8988T (cell line): Measurements from ENCODE around the gene ZNRF2.

Experiments used
- DNase-seq: peaks from one replicate; pipeline ENCODE4 v3.0.0; 2011

ZNRF2 gene

DNA sequence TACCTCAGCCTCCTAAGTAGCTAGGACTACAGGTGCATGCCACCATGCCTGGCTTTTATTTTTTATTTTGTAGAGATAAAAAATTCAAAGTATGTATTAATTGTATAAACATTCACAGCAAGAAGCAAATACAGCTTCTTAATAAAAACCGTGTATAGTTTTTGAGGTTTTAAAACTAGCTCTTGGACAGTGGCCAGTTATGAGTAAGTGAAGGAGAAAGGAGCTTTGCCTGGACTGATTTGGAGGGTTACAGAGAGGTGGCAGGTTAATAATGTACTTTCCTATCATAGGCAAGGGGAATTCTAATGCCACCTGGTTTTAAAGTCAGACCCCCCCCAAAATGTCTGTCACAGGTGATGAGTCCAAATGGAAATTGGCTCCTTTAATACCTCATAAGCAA, 43.4 kb downstream of the ZNRF2 start:
- DNase-seq = no peak

DNA sequence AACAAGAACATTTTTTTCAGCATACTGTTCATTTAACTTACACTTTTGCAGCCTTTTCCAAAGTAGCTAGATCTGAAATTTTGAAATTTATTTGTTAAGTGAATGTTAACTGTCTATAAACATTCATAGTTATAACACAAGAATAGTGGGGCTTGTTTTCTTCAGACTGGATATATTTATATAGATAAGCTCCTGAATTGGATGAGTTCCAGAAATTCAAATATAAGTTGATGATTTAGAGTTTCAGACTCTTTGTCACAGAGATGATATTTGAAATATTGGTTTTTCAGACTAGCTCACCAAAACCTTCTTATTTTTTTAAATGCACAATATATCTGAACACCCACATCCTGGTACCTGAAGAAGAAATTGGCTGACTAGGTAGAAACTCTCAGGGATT, 44.0 kb downstream of the ZNRF2 start:
- DNase-seq = no peak

DNA sequence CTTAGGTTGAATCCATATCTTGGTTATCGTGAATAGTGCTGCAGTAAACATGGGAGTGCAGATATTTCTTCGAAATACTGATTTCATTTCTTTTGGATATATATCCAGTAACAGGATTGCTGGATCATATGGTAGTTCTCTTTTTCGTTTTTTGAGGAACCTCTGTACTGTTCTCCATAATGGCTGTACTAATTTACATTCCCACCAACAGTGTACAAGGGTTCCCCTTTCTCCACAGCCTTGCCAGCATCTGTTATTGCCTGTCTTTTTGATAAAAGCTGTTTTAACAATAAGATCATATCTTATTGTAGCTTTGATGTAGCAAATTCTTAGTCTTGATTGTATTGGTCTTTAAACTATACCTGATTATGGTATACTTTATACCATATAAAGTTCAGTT, 45.3 kb downstream of the ZNRF2 start:
- no peak for DNase-seq

DNA sequence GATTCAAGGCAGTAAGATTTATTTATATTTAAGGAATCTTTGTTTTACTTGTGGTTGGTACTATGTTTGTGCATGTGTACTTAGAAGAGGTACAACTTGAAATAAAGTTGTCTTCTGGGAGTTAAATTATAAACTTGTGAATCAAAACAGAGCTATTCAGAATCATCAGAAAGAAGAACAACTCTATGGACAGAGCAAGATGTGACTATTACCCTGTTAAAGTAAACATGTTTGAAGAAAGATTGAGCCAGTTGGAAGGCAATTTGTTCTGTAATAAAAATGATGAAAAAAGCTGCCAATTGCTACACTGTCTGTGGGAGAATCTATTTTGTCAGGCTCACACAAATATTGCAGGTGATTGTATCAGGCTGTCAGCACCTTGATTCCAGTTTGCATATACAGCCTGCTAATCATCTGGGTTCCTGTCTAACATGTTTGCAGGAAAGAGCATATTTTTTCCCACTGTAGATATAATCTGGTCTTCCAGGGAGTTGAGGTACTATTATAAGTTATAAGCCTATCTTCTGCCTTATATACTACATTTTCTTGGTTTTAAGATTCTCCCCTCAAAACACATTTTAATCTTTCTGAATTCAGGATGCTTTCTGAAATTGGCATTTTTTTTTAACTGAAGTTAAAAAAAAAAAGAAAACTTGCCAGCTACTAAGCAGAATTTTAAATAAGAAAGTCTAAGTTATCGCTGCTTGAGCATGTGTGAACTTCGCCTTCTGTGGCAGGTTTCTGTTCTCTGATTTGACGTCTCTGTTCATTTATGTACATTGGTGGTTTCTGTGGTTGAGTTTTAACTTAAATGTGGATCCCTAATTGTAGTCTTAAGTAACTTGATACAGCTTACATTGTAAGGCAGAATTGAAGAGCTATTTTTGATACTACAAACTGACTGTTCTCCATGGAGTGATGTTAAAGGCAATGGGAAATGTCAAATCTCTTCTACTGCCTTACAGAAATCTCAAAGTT, 46.0 kb downstream of the ZNRF2 start:
- DNase-seq = no peak

DNA sequence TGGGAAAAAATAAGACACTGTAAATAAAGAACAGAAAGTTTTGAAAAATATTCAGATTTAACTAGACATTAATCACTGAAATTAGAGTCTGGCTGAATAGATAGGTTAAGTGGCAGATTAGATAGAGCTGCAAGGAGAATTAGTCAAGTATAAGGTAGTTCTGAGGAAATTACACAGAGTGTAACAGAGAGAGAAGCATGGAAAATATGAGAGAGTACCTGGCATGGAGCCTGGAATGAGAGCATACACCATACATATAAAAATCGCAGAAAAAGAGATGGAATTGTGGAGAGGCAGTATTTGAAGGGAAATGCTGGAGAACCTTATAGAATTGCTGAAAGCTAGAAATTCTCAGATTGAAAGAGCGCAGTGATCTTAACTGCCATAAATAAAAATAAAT, 46.9 kb downstream of the ZNRF2 start:
- DNase-seq = no peak

DNA sequence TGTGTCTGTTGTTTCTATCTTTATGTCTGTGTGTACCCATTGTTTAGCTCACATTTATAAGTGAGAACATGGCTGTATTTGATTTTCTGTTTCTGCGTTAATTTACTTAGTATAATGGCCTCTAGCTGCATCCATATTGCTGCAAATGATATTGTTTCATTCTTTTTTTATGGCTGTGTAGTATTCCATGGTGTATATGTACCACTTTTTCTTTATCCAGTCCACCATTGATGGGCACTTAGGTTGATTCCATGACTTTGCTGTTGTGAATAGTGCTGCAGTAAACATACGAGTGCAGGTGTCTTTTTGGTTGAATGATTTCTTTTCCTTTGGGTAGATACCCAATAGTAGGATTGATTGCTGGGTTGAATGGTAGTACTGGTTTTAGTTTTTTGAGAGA, 48.2 kb downstream of the ZNRF2 start:
- DNase-seq = no peak

DNA sequence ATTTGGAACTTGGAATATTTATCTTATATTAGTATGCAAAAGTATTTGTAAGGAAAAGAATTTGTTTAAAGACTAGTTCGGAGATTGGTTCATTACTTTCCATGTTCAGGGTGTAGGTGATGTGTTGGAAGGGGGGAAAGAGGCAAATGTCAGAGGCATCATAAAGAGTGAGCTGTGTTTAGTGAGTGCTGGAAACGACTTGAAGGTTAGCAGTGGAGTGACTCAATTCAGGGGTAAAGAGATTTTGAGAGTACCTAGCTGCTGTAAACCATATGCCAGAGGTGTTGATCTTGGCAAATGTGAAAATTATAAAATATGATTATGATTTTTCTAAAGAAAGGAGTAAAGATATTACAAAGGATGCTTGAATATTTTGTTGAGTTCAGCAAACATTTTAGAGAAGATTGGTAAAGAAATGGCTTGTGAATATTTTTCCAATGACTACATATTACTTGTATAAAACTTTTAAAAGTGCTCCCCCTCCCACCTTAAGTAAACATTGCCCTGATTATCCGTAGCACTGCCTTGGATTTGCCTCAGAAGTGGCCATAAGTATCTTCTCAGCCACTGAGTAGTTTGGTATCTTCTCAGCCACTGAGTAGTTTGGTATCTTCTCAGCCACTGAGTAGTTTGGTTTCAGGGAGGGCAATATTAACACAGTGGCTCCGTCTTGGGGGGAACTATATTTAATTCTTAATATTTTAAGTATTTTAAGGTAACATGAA, 51.5 kb downstream of the ZNRF2 start:
- no peak for DNase-seq

DNA sequence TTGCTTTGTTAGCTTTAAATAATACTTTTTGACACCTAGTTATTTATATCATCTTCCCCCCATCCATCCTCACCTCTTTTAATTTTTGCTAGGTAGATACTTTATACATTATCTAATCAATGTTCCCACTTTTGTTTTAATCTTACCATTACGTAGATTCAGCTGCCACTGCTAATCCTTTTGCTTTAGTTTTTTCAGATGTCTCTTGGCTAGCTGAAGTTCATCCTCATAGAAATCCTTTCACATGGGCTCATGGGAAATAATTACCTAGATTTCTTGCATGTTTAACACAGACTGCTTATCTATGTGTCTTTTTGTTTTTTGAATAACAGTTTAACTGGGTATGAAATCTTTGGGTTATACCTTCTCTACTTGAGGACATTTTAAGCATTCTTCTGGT, 60.1 kb downstream of the ZNRF2 start:
- no peak for DNase-seq

DNA sequence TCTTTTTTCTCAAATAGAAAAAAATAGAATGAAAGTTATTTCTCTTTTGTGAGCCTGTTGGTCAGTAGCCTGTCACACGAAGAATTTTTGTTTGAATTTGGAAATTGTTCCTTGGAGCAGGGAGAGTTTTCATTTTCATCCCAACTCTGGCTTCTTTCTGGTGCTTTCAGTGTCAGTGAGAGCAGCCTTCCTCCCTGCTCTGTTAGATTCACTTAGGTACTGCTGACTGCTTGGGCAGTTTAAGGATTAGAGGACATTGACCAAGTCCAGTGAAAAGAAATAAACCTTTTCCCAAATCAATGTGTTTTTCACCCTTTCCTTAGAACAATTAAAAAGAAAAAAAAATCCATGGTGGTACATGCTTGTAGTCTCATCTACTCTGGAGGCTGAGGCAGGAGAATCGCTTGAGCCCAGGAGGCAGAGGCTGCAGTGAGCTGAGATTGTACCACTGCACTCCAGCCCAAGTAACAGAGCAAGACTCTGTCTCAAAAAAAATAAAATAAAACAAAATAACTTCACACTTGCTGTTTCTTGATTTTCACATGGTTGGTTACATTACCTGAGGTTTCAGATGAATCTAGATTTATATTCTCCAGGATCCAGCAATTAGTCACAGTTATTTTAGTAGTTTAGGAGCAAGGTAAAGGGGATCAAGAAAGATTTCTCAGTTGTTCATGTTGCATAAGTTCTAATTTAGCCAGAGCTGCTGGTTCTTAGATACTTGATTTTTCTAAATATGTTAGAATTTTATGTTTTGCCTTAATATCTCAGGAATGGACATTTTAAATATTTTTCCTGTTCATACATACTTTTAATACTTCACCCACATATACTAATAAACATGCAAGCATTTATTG, 63.1 kb downstream of the ZNRF2 start:
- DNase-seq = no peak

DNA sequence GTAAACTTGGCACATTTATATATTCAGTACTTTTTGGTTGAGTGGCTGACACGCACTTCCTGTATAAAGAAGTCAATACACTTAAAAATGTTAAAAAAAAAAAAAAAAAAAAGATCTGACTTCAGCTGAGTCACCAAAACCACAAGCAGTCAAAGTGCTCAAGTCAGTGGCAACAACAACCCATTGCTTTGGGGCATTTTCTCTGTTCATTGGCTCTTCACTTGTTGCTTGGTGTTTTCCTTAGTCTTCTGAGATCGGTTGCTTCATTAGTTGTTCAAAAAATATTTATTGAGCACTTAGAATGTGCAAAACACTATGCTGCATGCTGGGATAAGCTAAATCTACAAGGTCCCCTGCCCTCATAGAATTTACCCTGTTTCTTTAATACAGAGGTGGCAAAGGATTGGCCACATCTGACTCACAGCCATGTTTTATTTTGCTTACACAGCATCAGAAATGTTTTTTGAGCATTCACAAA, 63.7 kb downstream of the ZNRF2 start:
- DNase-seq = no peak

DNA sequence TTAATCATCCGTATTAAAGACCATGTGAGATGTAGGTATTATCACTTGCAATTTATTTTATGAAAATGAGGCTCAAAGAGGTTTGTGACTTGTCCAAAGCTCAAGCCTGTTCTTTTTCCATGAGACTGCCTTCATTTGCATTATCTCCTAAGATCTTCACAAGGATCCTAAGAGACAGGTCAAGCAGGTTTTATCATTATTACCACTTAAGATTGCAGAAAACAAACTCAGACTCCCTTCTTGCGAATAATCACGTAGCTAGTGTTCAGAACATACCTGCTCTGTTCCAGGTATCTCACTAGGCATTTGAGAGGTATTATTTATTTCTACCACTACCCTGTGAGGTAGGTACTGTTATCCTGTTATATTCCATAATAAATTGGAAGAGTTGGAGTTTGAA, 64.8 kb downstream of the ZNRF2 start:
- no peak for DNase-seq

DNA sequence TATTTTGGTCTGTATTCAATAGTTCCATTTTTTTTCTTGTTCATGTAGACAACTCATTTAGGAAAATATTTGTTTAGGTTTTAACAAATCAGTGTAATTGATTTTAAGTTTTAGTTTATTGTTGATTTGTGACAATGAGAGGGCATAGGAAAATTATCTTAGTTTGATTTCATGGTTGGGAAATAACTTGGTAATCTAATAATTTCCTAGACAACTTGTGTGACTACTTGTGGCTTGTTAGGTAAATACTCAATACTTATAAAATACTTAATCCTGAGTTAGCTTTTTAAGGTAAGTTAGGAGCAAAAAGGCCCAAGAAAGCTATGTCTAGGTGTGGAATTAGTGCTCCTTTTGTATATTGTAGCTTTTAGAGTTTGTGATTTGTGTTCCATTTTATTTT, 65.4 kb downstream of the ZNRF2 start:
- no peak for DNase-seq

DNA sequence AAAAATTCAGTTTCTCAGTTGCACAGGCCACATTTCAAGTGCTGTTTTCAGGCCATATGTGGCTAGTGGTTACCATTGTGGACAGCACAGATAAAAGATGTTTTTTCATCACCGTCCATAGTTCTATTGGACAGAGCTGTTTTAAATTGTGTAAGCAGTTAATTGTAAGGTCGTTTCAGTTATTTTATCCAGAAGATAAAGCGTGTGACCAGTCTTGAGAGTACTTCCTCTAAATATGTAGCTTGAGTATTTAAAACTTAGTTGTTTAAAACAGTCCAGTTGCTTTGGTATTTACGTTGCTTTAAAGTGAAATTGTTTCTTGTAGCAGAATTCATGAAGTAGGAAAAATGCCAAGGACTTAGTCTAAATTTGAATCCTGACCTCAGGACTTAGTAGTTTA, 66.9 kb downstream of the ZNRF2 start:
- DNase-seq = no peak

DNA sequence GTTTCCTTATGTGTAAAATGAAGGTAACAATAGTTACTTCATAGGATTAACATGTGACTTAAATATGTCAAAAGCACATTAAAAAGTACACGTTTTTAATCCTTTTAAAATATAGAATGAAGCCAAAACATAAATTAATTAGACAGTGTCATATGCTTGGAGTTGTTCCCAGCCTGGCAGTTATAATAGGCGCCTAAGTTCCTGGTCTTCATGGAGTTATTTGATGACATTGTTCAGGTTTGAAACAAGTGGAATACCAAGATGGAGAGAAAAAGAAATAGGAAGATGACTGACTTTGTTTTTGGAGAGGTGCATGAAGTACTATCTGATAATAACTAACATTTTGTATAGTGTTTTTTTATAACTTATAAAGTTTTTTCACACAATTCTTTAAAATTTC, 67.3 kb downstream of the ZNRF2 start:
- no peak for DNase-seq

DNA sequence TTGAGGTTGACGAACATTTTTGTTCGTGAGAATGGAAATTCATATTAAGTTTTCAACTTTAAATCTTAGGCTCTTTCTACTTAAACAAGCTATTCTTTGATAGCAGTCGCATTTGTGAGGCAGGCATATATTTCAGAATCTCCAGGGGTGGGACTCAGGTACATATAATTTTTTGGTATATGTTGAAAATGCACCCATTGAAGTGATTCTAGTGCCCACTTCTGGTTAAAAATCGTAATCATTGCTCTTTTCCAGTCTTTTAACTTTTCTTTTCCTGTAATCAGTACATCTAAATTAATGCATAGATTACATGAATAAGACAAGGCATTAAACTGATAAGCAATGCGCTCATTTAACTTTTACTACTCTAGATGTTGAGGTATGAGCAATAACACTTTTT, 67.8 kb downstream of the ZNRF2 start:
- DNase-seq = no peak

DNA sequence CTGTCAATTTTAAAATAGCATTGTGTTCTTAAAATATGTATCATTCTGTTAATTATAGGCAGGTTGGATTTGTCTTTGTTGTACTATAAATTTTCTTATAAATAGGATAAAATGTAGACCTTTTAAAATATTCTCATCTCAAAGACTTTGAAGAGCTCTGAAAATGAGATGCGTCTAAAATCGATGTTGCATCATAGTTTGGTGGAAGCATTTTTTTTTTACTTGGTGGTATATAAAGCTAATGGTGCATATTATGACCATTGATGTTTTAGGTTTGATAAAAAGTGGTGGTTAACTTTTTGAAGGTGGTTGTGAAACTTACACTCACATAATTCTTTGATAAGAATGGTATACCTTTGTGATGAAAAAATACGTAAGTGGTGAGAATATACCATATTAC, 69.1 kb downstream of the ZNRF2 start:
- DNase-seq = no peak

DNA sequence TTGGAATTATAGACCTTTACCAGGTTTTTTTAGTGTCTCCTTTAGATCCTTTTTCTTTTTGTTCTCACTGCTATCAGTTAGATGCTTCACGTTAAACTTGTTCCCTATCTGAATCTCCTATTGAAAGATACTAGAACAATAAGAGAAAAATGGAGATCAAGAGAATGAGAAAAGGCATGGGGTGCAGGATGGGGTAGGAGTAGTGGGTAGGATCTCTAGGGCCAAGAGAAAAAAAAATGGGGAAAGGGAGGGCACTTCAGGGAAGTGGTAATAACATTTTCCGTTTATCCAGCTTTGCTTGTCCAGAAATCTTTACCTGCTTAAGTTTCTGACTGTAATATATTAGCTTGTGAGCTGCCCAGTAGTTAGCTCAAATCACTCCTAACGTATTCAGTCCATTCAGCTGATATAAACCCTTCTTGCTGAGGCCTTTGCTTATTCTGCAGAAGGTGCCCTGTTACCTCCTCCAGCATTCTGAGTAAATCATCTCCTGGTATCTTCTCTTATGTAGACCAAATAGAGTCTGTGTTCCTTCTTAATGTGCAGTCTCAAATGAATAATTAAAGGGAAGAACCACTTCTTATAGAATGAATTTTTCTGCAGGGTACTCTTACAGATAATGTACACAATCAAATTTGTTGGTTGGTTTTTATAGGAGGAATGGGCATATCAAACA, 69.7 kb downstream of the ZNRF2 start:
- no peak for DNase-seq

DNA sequence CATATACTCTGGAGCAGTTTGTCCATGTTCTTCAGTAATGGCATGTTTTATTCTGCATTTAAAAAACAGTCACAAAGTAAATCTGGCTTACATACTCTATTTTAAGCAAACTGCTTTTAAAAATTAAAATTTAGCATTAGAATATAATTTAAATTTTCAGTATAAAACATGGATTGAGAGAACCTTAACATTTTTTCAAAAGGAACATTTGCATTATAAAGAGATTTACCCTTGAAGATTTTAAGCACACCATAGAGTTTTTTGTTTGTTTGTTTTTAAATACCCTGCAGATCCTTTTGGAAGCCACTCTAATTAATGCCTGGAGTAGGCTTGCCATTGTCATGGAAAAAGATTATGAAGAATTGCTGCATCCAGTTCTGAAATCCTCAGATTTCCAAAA, 70.4 kb downstream of the ZNRF2 start:
- no peak for DNase-seq

DNA sequence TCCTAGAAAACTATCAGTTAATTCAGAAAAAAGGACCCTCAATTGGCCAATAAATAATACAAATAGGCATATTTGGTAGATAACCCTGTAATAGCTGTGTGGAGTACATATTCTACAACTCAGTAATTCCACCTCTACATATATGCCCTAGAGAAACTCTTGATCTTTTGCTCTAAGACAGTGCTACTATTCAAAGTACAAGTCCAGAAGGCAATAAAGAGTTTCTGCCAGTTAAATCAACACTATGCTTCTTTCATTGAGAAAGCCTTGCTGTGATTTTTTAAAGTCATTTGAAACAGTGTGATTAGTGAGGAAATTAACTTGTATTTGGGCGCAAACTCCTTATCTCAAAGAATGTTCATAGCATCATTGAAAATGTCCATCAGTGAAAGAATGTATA, 75.6 kb downstream of the ZNRF2 start:
- no peak for DNase-seq

DNA sequence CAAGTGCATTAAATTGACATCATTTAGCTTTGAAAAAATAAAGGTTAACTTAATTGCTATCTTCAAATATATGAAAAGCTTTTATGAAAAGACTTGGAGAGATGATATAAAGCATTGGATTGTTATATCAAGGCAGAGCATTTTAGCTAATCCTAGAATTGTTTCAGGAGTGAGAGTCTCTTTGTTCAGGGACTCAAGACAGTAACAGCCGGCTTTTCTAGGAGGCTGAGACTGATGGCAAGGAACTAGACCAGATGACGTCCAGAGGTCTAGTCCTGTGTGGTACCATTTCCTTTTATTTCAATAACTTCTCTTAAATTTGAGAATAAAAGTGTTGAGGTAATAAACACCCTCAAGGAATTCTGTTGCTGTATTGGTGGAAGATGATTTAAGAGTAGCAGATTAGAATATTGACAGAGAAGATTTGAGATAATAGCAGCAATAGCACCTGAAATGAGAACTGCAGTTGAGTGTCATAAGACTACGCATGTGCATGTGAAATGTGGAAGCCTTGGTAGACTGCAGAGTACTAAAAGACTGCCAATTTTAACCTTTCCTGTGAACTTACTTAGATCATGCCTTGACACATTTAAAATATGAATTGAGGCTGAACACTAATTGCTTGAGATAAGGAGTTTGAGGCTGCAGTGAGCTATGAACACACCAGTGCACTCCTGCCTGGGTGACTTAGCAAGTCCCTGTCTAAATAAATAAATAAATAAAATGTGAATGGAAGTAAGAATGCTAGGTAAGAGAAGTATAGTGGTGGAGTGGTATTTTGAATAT, 79.6 kb downstream of the ZNRF2 start:
- DNase-seq = no peak

DNA sequence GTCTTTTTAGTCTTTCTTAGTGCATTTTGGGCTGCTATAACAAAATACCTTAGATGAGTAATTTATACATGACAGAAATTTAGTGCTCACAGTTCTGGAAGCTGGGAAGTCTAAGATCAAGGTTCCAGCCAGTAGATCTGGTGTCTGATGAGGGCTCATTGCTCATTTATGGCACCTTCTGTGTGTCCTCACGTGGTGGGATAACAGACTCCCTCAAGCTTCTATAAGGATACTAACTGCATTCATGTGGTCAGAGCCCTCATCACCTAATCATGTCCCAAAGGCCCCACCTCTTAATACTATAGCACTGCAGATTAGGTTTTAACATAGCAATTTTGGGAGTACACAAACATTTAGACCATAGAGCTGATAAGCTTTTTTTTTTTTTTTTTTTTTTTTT, 80.4 kb downstream of the ZNRF2 start:
- DNase-seq = no peak

DNA sequence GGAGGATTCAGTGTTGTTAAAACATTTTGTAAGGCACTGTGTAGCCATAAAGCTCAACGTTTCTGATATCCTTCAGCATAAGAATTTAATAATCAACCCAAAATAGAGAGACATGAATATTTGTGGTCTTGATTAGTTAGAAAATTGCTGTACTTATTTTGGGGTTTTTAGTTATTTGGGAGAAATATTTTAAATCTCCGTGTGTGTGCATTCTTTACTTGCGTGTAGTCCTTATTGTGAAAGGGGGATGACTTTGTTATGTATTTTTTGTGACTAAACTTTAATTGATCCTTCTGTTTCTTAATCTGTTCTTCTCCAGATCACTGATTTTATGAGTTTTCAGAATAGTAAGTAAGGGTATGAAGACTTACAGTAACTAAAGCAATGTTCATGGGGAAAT, 81.2 kb downstream of the ZNRF2 start:
- DNase-seq = no peak
